Islet of Langerhans (tissue), 1 donor: Measurements from ENCODE around the gene ANO7.

Experiments used
- FAIRE-seq: peaks from one replicate; lab custom pipeline; 2011; peaks lifted over from hg19 to GRCh38; lab: Jason Lieb, UNC

ANO7 gene

DNA sequence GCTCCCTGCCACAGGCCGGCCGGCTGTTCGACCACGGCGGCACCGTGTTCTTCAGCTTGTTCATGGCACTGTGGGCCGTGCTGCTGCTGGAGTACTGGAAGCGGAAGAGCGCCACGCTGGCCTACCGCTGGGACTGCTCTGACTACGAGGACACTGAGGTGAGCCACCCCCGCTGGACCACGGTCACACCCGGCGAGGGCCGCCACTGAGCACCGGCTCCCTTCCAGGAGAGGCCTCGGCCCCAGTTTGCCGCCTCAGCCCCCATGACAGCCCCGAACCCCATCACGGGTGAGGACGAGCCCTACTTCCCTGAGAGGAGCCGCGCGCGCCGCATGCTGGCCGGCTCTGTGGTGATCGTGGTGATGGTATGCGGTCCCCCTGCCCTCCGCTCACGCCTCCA, 20.8 kb downstream of the ANO7 start:
- no peak for FAIRE-seq

GRCh38 chr2:241211276-241211675, 22.8 kb downstream of the ANO7 start:
- FAIRE-seq = no peak

DNA sequence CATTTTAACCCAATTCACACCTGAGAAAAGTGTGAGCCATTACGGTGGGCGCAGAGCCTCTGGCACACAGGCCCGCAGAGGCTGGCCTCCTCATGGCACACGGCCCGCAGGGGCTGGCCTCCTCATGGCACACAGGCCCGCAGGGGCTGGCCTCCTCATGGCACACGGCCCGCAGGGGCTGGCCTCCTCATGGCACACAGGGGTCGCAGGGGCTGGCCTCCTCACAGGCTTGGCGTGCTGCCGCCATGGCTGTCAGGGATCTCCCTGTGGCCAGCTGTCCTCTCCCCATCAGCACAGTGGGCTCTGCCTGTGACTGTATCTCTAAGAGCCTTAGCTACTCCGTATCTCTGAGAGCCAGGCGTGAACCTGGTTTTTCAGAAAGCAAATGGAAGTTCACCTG, 24.6 kb downstream of the ANO7 start:
- no peak for FAIRE-seq

DNA sequence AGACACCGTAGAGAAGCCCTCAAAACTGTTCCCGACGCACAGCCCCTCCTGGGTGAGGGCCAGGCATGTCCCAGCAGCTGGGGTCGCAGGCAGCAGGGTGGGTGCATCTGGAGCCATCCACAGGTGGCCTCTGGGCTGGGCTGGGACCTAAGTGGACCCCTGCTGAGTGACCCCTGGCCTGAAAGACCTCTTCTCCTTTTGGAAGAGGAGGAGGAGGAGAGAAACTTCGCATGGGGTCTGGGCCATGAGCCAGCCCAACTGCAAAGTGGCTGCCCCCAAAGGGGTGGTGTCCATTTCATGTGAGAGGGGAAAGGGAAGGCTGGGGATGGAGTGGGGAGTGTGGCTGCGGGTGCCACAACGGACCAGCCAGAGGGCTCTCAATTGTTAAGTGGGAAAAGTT, 25.1 kb downstream of the ANO7 start:
- no peak for FAIRE-seq

- FAIRE-seq = no peak
These were observed 25.7 kb downstream of the ANO7 start for GRCh38 chr2:241214209-241214608.

DNA sequence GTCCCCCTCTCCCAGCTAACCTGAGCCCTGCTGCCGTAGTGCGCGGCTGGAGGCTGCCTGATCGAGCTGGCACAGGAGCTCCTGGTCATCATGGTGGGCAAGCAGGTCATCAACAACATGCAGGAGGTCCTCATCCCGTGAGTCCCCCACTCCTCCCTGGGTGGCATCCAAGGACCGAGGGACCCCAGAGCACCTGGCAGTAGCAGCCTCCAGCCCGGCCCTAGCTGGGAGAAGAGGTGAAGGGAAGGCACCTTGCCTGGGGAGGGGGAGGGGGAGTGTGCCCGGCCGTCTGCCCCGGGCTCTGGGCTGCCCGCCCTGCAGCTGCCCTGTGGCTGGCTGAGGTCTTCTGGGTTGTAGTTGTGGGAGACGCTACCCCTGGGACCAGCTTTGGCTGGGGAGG, 26.3 kb downstream of the ANO7 start:
- FAIRE-seq = no peak

GRCh38 chr2:241215421-241215820, 26.9 kb downstream of the ANO7 start:
- no peak for FAIRE-seq

DNA sequence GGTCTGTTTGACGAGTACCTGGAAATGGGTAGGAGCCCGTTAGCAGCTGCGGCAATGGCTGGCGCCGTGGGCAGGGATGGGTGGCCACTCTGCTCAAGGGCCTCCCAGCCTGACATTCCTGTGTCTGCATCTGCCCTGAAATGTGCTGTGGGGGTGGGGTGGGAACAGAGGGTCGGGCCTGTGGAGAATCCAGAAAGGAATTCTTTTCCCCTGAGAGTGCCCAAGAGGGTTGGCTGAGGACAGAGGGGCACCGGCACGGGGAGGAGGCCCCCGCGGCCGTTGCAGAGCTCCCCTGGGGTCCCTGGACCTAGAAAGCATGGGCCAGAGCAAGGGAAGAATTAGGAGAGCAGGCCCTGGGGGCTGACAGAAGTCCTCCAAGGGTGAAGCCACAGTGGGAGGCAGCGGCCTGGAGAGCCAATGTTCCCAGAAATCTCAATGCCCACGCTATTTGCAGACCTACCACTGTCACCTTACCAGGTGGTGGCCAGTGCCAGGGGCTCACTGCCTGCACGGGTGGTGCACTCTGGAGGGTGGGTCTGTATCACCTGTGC, 27.8 kb downstream of the ANO7 start:
- FAIRE-seq = no peak

- no peak for FAIRE-seq
These were observed 29.0 kb downstream of the ANO7 start for GRCh38 chr2:241217320-241218031.

DNA sequence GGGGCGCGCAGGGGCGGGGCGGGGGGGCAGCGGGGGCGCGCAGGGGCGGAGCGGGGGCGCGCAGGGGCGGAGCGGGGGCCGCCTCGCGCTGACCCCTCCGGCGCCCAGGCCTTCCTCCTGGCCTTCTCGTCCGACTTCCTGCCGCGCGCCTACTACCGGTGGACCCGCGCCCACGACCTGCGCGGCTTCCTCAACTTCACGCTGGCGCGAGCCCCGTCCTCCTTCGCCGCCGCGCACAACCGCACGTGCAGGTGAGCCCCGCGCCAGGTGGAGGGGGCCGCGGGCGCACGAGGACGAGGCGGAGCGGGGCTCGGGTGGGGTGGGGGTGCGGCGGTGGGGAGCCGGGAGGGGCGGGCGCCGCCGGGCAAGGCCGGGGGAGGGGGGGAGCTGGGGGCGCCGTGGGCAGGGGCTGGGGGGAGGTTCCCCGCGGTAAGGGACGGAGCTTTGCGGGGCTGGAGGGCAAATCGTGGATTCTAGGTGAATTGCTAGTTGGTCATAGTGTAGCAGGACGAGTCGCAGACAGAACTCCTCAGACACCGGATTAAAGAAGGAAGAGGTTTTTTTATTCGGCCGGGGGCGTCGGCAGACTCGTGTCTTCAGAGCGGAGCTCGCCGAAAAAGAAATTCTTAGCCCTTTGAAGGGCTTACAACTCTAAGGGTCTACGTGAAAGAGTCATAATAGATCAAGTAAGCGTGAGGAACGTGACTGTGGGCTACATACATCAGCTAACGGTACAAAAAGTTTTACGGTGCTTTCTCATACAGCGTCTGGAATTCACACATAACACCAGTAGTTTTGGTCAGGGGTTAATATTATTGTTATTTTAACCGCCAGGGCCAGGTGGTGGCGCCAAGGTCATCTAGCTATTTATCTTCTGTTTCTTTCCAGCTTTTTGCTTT, 29.9 kb downstream of the ANO7 start:
- FAIRE-seq = no peak

- FAIRE-seq = no peak
These were observed 30.5 kb downstream of the ANO7 start for GRCh38 chr2:241219030-241219382.

DNA sequence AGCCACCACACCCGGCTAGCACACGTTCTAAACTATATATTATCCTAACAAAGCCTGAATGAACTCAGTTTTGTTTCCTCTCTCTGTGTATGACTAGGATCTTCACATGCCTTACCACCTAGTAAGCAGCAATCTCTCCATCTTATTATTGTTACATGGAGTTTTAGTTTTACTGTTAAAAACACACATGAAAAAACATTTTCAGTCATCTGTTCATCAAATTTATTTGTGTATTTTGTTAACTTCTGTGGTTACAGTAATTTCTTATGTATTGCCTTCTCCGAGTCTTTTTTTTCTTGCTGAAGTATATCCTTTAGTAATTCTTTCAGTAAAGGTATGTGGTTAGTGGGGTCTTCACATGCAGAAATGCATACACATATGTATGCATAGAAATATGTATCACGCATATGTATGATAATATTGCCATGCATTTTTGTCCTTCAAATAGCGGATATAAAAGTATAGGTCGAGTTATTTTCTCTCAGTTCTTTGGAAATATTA, 31.4 kb downstream of the ANO7 start:
- FAIRE-seq = no peak

DNA sequence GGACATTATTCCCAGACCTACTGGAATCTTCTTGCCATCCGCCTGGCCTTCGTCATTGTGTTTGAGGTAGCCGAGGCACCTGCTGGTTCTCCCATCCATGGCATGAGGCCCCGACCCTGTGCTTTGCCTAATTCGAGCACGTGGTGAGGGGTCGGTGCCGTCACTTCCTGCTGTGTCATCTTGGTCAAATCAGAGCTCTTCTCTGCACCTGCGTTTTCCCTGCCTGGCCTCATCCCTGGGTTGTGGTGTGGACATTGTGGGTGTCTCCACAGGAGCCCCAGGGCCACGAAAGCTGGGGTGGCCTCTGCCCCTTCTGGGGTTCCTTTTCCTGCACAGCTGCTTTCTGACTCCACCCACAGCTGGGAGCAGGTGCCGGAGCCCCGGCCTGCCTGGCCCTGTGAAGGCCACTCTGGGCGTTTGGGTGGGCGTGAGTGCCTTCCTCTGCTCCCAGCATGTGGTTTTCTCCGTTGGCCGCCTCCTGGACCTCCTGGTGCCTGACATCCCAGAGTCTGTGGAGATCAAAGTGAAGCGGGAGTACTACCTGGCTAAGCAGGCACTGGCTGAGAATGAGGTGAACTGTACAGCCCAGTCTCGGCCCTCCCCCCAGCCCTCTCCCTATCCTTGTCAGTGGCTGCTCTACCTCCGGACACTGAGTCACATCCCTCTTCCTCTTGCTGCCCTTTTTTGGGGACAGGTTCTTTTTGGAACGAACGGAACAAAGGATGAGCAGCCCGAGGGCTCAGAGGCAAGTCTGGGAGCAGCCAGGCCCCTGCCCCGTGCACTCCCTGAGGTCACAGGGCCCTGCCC, 34.9 kb downstream of the ANO7 start:
- FAIRE-seq = no peak

GRCh38 chr2:241224018-241224850, 35.8 kb downstream of the ANO7 start:
- no peak for FAIRE-seq

DNA sequence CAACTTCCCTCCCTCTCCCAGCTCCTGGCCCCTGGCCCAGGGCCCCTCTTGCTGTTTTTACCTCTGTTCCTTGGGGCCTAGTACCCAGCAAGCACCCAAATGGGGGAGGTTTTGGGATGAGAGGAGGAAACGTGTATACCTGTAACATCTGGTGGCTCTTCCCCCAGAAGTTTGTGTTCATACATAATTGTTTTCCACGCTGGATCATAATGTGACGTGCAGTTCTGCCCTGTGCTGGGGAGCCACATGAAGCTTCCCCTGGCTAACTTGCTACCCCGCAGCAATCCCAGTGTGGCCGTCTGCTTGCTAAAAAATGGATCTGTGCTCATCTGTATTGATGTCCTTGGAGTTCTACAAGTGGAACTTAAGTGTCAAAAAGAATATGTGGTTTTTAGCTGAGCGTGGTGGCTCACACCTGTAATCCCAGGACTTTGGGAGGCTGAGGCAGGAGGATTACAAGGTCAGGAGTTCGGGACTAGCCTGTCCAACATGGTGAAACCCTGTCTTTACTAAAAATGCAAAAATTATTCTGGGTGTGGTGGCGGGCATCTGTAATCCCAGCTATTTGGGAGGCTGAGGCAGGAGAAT, 36.5 kb downstream of the ANO7 start:
- no peak for FAIRE-seq

GRCh38 chr2:241225545-241225944, 37.1 kb downstream of the ANO7 start:
- no peak for FAIRE-seq

GRCh38 chr2:241225983-241226382, 37.5 kb downstream of the ANO7 start:
- no peak for FAIRE-seq

DNA sequence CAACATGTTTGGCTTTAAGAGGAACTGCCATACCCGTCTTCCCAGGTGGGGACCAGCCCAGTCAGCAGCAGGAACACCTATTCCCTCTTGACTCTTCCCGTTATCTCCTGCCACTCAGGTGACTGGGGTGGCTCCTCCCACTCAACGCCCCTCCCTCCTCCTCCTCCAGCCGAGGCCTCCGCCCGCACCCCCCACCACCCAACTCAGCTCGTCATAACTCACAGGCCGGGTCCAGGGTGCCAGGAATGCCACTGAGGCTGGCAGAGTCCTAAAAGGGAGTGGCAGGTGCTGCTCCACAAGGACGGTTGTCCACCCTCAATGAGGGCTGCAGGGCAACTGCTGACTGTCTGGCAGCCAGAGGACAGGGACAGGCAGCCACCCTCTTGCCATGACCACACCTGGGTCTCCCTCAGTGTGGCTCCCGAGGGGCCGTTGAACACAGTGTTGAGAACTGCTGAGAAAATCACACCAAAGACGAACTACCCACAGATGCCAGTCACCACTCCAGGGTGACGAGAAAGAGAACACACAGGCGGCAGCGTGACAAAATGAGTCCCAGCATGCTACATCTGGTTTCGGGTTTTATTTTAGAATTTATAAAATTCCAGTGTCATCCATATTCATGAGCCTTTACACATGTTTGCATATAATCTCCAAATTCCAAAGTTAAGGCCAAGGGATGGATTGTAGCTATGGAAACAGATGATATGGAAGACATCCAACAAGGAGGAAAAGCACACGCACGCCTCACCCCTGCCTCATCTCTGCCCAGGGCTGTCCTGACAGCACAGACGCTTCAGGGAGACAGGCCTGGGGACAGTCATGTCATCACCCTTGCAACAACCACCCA, 38.5 kb downstream of the ANO7 start:
- FAIRE-seq = no peak

- FAIRE-seq = no peak
These were observed 39.1 kb downstream of the ANO7 start for GRCh38 chr2:241227594-241227993.
